GM21526 (cell line): ENCODE measurements around the gene MRGPRE.

ENCODE experiments used
- ATAC-seq: cut with Tn5 transposase; IDR thresholded peaks from one replicate; pipeline ENCODE4 v1.9.1; 2021; ENCODE audit warnings: moderate library complexity; ENCODE audit not compliant: unreplicated experiment, low FRiP score

The MRGPRE gene

DNA sequence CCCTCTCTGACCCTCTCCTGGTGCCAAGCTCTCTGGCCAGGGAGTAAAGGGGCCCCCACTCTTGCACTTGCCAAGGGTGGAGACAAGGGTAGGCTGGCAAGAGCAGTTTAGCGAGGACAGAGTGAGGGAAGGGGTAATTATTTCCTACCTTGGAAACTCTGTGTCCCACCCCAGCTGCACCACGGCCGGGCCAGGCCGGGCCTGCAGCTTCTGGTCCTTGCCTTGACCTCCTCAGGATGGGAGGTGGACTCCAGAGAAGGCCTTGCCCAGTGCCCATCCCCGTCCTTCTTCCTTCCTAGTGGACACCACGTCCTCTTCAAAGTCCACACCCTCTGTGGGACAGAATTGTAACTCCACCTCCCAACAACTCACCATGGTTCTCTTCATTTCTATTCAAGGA, 48.7 kb downstream of the MRGPRE start:
- no peak for ATAC-seq

DNA sequence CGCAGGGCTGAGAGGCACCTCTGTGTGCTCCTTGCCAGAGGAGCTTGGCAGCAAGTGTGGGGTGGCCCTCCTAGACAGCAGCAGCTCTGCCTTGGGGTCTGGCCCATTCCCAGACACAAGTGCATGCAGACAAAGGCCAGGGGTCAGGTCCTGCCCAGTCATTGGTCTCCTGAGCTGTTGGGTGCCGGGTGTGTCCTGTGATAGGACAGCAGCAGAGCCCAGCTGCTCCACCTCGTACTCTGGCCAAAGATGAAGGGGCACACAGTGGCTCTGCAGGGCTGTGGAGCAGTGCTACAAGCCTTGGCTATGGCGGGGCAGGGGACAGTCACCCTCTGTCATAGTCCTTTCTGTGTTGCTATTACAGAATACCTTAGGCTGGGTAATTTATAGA, 49.8 kb downstream of the MRGPRE start:
- no peak for ATAC-seq

DNA sequence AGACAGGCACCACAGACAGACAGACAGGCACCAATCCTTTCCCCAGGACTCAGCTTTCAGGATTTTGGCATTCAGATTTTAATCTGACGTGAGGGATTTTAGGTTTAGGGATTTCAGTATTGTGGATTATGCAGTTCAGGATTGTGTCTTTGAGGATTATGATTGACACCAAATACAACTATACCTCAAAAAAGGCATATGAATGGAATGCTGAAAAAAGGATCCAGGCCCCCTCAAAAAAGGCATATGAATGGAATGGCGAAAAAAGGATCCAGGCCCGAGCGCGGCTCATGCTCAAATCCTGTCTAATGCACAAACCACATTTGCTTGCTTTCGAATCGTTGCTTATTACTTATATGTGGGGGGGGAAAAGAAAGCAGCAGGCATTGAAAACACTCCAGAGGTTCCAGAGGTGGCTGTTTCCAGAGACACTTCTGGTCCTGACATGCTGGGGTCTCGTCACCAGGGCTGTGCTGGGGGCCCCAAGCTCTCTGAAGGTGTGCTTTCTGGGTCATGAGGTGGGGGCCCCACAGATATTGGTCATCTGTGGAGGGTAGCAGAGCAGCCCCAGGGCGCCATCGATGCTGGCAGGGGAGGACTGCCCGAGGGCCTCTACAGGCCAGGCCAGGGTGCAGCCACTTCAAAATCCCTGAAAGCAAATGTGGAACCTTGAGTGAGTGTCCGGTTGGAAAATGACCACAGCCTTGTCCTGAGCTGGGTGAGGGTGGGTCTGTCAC, 50.3 kb downstream of the MRGPRE start:
- no peak for ATAC-seq

DNA sequence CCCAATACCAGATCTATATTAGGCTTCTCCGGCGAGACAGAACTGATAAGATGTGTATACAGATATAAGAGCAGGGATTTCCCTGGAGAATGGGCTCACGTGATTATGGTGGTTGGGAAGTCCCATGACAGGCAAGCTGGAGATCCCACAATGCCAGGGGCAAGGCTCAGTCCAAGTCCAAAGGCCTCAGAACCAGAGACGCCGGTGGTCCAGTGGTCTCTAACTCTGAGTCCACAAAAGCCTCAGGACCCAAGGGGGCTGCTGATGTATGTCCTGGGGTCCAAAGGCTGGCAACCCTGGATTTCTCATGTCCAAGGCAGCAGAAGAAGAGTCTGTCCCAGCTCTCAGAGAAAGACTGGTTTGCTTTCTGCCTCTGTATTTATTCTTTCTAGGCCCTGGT, 51.3 kb downstream of the MRGPRE start:
- ATAC-seq: no peak

DNA sequence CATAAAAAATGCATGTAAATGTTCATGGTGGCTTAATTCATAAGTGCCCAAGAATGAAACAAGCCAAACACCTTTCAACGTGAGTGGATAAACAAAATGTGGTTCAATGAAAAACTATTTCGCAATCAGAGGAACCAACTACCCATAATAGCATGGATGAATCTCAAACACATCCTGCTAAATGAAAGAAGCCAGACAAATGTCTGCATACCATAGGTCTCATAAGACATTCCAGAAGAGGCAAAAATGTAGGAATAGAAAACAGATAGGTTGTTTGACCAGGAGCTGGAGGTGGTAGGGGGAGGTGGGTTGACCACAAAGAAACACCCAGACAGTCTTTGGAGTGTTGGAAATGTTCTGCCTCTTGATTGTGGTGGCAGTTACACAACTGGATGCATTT, 53.9 kb downstream of the MRGPRE start:
- no peak for ATAC-seq

DNA sequence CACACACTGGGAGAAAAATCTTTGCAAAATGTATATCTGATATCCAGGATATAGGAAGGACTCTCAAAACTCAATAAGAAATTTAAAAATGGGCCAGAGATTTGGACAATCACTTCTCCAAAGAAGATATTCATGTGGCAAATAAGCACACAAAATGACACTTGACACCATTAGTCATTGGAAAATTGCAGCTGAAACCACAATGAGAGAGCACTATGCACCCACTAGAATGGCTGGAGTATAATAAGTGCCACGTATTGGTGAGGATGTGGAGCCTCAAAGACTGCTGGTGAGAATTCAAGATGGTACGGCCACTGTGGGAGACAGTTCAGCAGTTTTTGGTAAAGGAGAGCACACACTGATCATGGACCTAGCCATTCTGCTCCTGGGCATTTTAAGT, 54.3 kb downstream of the MRGPRE start:
- no peak for ATAC-seq
